WI38 (cell line): Measurements from ENCODE around the gene MYH16.
"Not testable (repeated sequence)": the region's sequence is repeated elsewhere in the genome, so short reads cannot be mapped to it uniquely, and the experiment has no call there.

Experiments
- H3K4me3 ChIP-seq: 2 replicates; pipeline ENCODE4 v1.5.1; 2011; ENCODE audit warnings: low read depth, mild to moderate bottlenecking, control low read depth, low read length
- CTCF ChIP-seq: IDR thresholded peaks from 2 replicates; pipeline ENCODE4 v1.5.1; 2012; ENCODE audit warnings: low read depth, mild to moderate bottlenecking, control low read depth, low read length

MYH16 gene

GRCh38 chr7:99310004-99310403 lies 37.4 kb downstream of the MYH16 start:
- no peak overlapping the region for H3K4me3 ChIP-seq
- no peak for TF ChIP-seq CTCF

- no peak overlapping the region for H3K4me3 ChIP-seq
- TF ChIP-seq CTCF, result no peak
Measured at GRCh38 chr7:99311702-99312101, 39.1 kb downstream of the MYH16 start.

- peak; percentile 90 for TF ChIP-seq CTCF
- no peak overlapping the region for H3K4me3 ChIP-seq
Measured at GRCh38 chr7:99312316-99313203, 39.9 kb downstream of the MYH16 start.

GRCh38 chr7:99313204-99313573 lies 40.5 kb downstream of the MYH16 start:
- TF ChIP-seq CTCF, result no peak
- H3K4me3 ChIP-seq, result no peak overlapping the region

GRCh38 chr7:99314504-99314903 lies 41.9 kb downstream of the MYH16 start:
- H3K4me3 ChIP-seq, result no peak overlapping the region
- no peak for TF ChIP-seq CTCF

- no peak for TF ChIP-seq CTCF
- H3K4me3 ChIP-seq, result no peak overlapping the region
Measured at GRCh38 chr7:99320371-99320770, 47.7 kb downstream of the MYH16 start.

- not testable (repeated sequence) for H3K4me3 ChIP-seq
Measured at GRCh38 chr7:99322659-99323058, 50.0 kb downstream of the MYH16 start.

- H3K4me3 ChIP-seq, result peak overlapping the region; percentile 99
- TF ChIP-seq CTCF, result no peak
Measured at GRCh38 chr7:99324559-99324958, 51.9 kb downstream of the MYH16 start.
